ENCODE data around the gene MOV10. TPM values are rescaled to one million over a fixed set of nuclear protein-coding genes. Genes with fewer than 3 reads are reported as not detected.
A peak's percentile ranks its signal among the peaks of the same experiment; 100 is the strongest.

MOV10 gene
- polyA plus RNA-seq, 1 donor (not counting 4 experiments of a cell fraction or from before 2014, with no cell fraction given), result 28.6 TPM

DNA sequence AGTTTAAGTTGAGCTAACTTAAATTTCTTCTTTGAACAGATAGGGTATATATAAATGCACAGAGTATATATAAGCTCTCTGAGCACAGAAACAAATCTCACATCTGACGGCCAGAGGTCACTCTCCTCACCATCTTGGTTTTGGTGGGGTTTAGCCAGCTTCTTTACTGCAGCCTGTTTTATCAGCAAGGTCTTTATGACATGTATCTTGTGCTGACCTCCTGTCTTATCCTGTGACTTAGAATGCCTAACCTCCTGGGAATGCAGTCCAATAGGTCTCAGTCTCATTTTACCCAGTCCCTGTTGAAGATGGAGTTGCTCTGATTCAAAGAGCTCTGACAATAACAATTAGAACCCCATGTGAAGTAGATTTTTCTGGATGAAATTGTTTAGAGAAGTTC is 1.6 kb upstream of the MOV10 start:
- dilution Hi-C loops (cut with MboI; ENCODE audit: extremely low pct_ligation_motif_present, low sequenced_read_pairs), result no loop called here
- no peak for FAIRE-seq

DNA sequence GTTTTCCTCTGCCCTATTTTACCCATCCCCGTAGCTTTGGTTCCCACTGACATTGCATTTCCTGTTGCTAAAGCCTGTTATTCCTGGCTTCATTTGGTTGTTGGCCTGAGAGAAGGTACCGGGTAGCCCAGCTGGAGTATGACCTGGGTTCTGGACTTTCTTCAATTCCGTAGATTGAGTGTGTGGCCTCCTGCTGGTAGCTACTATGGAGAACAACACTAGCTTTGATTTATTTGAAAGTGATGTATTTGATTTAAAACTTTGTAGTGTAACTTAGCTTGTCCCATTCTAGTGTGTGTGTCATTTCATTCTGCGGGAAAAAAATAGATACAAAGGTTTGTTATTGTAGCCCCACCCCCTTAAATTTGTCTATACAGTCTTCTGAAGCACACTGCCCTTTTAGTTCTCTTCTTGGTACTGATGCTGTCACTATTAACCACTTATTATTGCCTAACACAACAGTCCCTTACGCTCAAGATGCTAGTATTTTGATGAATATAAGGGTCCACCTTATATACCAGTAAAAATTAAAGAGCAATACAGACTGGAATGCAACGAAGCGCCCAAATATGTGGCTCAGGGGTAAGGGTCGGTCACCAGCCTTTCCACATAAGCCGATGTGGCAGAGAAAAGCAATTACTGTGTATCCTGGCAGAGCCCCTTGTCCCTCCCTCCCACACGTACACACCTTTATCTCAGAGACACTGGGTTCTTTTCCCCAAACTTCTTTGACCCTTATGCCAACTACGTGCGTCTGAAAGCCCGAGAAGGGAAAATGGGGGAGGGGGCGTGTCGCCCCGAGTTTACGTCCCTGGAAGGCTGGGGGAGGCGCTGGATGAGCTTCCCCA is 643 bp upstream of the MOV10 start:
- Histone ChIP-seq H3K27ac (ENCODE audit: control insufficient read depth, insufficient read depth, low read length) (peak overlapping the region; percentile 80), H3K4me1 (ENCODE audit: control insufficient read depth, extremely low read depth, insufficient read depth, low read length) (peaks cover 20% of the 10 kb centered on the region), H3K4me2 (ENCODE audit: control insufficient read depth, extremely low read depth, insufficient read depth, low read depth, low read length) (peak overlapping the region; percentile 94), H3K79me2 (ENCODE audit: control insufficient read depth, insufficient read depth, low read length) (peaks cover 14% of the 10 kb centered on the region), H2AFZ (ENCODE audit: control insufficient read depth, low read length) (no peak overlapping the region), H3K36me3 (ENCODE audit: control insufficient read depth in 2 of 2, extremely low read depth in 1 of 2, insufficient read depth in 2 of 2, low read length in 2 of 2) (peaks cover 8 to 15% of the 10 kb centered on the region in 2 experiments), H4K20me1 (ENCODE audit: control insufficient read depth, extremely low read depth, insufficient read depth, low read length) (no peaks in the 10 kb centered on the region), H3K9me3 (ENCODE audit: control insufficient read depth, low read depth, low read length) (no peaks in the 10 kb centered on the region), H3K9me1 (ENCODE audit: control insufficient read depth, extremely low read depth, insufficient read depth, low read length) (no peaks in the 10 kb centered on the region), H3K9ac (ENCODE audit: control insufficient read depth, extremely low read depth, insufficient read depth, low read length) (peak overlapping the region; percentile 84), H3K4me3 (ENCODE audit: control insufficient read depth in 2 of 3, extremely low read depth in 1 of 3, insufficient read depth in 2 of 3, low read depth in 1 of 3, low read length in 3 of 3) (peak overlapping the region; percentile 79 to 90 (median 85)), H3K27me3 (ENCODE audit: control insufficient read depth, extremely low read depth, insufficient read depth, low read length) (no peaks in the 10 kb centered on the region)
- DNase-seq (ENCODE audit: low read depth, low spot score), result no peak
- peak; percentile 63 for FAIRE-seq
- no peak for TF ChIP-seq EZH2 (IDR thresholded peaks at IDR 0.05; ENCODE audit: low read length)
- TF ChIP-seq, protein P1, sequence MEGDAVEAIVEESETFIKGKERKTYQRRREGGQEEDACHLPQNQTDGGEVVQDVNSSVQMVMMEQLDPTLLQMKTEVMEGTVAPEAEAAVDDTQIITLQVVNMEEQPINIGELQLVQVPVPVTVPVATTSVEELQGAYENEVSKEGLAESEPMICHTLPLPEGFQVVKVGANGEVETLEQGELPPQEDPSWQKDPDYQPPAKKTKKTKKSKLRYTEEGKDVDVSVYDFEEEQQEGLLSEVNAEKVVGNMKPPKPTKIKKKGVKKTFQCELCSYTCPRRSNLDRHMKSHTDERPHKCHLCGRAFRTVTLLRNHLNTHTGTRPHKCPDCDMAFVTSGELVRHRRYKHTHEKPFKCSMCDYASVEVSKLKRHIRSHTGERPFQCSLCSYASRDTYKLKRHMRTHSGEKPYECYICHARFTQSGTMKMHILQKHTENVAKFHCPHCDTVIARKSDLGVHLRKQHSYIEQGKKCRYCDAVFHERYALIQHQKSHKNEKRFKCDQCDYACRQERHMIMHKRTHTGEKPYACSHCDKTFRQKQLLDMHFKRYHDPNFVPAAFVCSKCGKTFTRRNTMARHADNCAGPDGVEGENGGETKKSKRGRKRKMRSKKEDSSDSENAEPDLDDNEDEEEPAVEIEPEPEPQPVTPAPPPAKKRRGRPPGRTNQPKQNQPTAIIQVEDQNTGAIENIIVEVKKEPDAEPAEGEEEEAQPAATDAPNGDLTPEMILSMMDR (optimal IDR thresholded peaks at IDR 0.05 in 1 of 3, IDR thresholded peaks at IDR 0.05 in 1 of 3, conservative IDR thresholded peaks at IDR 0.05 in 1 of 3; ENCODE audit: extremely low read depth in 1 of 3, insufficient read depth in 2 of 3, low read length in 3 of 3), result peak; percentile 36 to 59 (median 52)
- dilution Hi-C loops (cut with MboI; ENCODE audit: extremely low pct_ligation_motif_present, low sequenced_read_pairs), result no loop called here

More for the DNA sequence above, 1.6 kb upstream of the MOV10 start:
- no peaks in the 10 kb centered on the region for H3K9me3 ChIP-seq (ENCODE audit: control insufficient read depth, low read depth, low read length)
- H3K9ac ChIP-seq (ENCODE audit: control insufficient read depth, extremely low read depth, insufficient read depth, low read length), result no peak overlapping the region
- no peak overlapping the region for H3K4me2 ChIP-seq (ENCODE audit: control insufficient read depth, extremely low read depth, insufficient read depth, low read depth, low read length)
- H3K27ac ChIP-seq (ENCODE audit: control insufficient read depth, insufficient read depth, low read length), result no peak overlapping the region
- H3K4me1 ChIP-seq (ENCODE audit: control insufficient read depth, extremely low read depth, insufficient read depth, low read length), result peaks cover 20% of the 10 kb centered on the region
- H2AFZ ChIP-seq (ENCODE audit: control insufficient read depth, low read length), result no peak overlapping the region
- no peak overlapping the region for H3K4me3 ChIP-seq (ENCODE audit: control insufficient read depth in 2 of 3, extremely low read depth in 1 of 3, insufficient read depth in 2 of 3, low read depth in 1 of 3, low read length in 3 of 3)
- TF ChIP-seq EZH2 (IDR thresholded peaks at IDR 0.05; ENCODE audit: low read length), result no peak
- TF ChIP-seq, protein P1 (optimal IDR thresholded peaks at IDR 0.05 in 1 of 3, IDR thresholded peaks at IDR 0.05 in 1 of 3, conservative IDR thresholded peaks at IDR 0.05 in 1 of 3; ENCODE audit: extremely low read depth in 1 of 3, insufficient read depth in 2 of 3, low read length in 3 of 3), result no peak
- H3K9me1 ChIP-seq (ENCODE audit: control insufficient read depth, extremely low read depth, insufficient read depth, low read length), result no peaks in the 10 kb centered on the region
- H3K27me3 ChIP-seq (ENCODE audit: control insufficient read depth, extremely low read depth, insufficient read depth, low read length), result no peaks in the 10 kb centered on the region
- DNase-seq (ENCODE audit: low read depth, low spot score), result no peak
- H3K36me3 ChIP-seq (ENCODE audit: control insufficient read depth in 2 of 2, extremely low read depth in 1 of 2, insufficient read depth in 2 of 2, low read length in 2 of 2), result peaks cover 8 to 16% of the 10 kb centered on the region in 2 experiments
- no peaks in the 10 kb centered on the region for H4K20me1 ChIP-seq (ENCODE audit: control insufficient read depth, extremely low read depth, insufficient read depth, low read length)
- peaks cover 8% of the 10 kb centered on the region for H3K79me2 ChIP-seq (ENCODE audit: control insufficient read depth, insufficient read depth, low read length)
